NCI-H187 treated with DMSO at 0.1 percent for 48 hours (cell line): Measurements from ENCODE around the gene DCLK3.

Experiments used
- DNase-seq: peaks from one replicate; lab custom pipeline; 2025; lab: John Stamatoyannopoulos, UW

The DCLK3 gene

DNA sequence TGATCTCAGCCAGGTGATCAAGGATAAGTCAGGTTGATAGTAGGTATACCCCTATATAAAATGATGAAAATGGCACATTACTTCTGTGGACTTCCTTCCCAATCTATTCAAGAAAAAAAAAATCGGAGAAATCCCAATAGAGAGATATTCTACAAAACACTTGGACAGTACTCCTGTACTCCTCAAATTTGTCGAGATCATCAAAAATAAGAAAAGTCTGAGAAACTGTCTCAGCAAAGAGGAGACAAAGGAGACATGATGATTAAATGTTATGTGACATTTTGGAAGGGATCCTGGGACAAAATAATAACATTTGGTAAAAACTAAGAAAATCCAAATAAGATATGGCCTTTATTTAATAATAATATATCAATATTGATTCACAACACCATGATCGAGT is 94.6 kb downstream of the DCLK3 start:
- DNase-seq, result no peak

DNA sequence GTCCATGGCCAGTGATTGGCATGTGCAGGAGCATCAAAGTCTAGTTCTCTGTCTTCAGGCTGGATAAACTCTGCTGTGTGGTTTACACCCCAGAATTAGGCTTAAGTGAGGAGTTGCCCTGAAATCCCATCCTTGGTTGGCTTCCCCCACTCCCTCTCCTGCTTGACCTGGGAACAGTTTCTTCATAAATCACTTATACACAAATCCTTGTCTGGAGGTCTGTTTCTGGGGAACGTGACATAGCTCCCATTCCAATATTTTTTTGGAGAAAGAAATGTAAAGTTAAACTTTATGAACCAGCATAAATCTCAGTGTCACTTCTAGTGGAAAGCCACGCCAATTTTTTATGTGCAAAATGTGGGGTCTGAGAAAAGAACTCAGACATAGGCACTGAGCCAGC is 98.2 kb downstream of the DCLK3 start:
- no peak for DNase-seq

DNA sequence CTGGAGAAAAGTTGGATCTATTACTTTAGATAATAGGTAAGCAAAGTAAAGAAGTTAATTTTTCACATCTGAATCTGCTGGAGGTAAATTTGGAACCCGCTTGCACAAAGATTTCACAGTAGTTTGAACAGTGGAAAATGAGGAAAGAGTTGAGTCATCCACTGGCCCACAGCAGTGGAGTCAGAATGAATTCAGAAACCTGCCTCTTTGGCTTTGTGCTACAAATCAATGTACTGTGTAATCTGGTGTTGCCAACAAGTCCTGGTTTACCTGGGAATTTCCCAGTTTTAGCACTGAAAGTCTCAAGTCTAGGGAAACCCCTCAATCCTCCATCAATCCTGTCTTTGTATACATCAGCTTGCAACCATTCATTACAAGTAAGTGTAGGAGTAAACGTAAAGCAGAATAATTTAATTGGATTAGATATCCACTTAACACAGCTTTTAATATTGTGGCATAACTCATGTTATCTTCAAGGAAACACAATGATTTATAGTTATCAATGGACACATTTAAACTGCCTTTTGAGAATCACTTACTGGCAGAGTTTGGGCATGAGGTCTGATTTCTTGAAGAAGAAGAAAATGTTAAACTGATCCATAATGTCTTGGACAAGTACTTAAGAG is 100.6 kb downstream of the DCLK3 start:
- no peak for DNase-seq

DNA sequence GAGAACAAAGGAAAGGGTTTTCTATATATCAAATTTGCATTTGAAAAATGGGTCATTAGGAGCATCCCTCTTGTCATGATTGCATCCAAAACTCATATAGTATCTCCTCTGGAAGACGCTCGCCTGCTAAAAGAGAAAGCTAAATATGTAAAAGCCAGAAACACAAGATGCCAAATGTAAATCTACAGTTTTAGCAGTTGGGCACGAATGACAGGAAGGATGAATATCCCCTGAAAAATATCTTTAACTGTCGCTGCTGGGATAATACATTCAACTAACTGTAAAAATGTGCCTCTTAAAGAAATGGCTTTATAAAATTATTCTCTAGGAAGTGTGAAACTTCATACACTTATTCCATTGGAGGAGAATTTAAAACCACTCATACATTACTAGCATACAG is 101.7 kb downstream of the DCLK3 start:
- no peak for DNase-seq
